Uterus (tissue), 4 donors: ENCODE data around the gene CENPB. TPM values are rescaled to one million over a fixed set of nuclear protein-coding genes. Genes with fewer than 3 reads are reported as not detected.

Experiments used
- DNase-seq, 2 donors: peaks; one replicate each; pipeline ENCODE4 v3.0.0-alpha.2; 2019 to 2020
- H3K27ac ChIP-seq, 2 donors: fragments of 200-600 bp; sonication (generic); 1 replicate in 1 of 2; 2 replicates in 1 of 2; pipeline ENCODE4 v1.5.1; 2016 to 2018
- H3K27me3 ChIP-seq, 2 donors: fragments of 200-600 bp; sonication (generic); one replicate each; pipeline ENCODE4 v1.5.1; 2018 to 2019; ENCODE audit warnings: control low read depth in 1 of 2
- H3K36me3 ChIP-seq, 2 donors: fragments of 200-600 bp; sonication (generic); one replicate each; pipeline ENCODE4 v1.5.1; 2019; ENCODE audit warnings: control low read depth in 1 of 2
- H3K4me1 ChIP-seq, 2 donors: fragments of 200-600 bp; sonication (generic); one replicate each; pipeline ENCODE4 v1.5.1; 2018 to 2019; ENCODE audit warnings: control low read depth in 1 of 2
- H3K4me3 ChIP-seq, 2 donors: fragments of 200-600 bp; sonication (generic); 1 replicate in 1 of 2; 2 replicates in 1 of 2; pipeline ENCODE4 v1.5.1; 2018 to 2019; ENCODE audit warnings: mild to moderate bottlenecking in 1 of 2
- H3K9me3 ChIP-seq, 2 donors: fragments of 200-600 bp; sonication (generic); one replicate each; pipeline ENCODE4 v1.5.1; 2019; ENCODE audit warnings: control low read depth in 1 of 2
- CTCF ChIP-seq, 4 experiments: fragments of 200-600 bp in 2 of 4; fragments of 450-650 bp in 2 of 4; sonication (generic) in 2 of 4; IDR thresholded peaks; one replicate each; pipeline ENCODE4 v1.5.1; 2016 to 2019; ENCODE audit warnings: antibody characterized with exemption in 4 of 4, mild to moderate bottlenecking in 2 of 4, moderate library complexity in 1 of 4
- POLR2A ChIP-seq, 2 donors: fragments of 450-650 bp; IDR thresholded peaks; one replicate each; pipeline ENCODE4 v1.6.1; 2016; ENCODE audit warnings: antibody characterized with exemption in 2 of 2, mild to moderate bottlenecking in 1 of 2, moderate library complexity in 1 of 2
- intact Hi-C: fragments of 100-400 bp; cut with DNase I; formaldehyde crosslinking; loops from one replicate; pipeline ENCODE4 v1.15.1; 2023; ENCODE audit warnings: low total_unique reads
- total RNA-seq, 4 donors: library from RNA; depleted of rRNA in 3 of 4; stranded (reverse); fragments of >200 nt in 3 of 4; gene quantifications; one replicate each; pipeline versions ENCODE4 v1.1.0 to v1.2.4, GENCODE V29; 2014 to 2023
- donor health status: DM: yes; HTN: yes; CAD: no.

CENPB gene
- total RNA-seq, 4 donors from 2014 or later: 18.2 to 127 (median 85.2) TPM

- no peak overlapping the region for H3K4me3 ChIP-seq
- no peak for TF ChIP-seq POLR2A (IDR thresholded peaks at IDR 0.05)
- TF ChIP-seq CTCF (IDR thresholded peaks at IDR 0.05): no peak
- H3K27ac ChIP-seq: no peak overlapping the region
- no peak for DNase-seq
- no peaks in the 10 kb centered on the region for H3K9me3 ChIP-seq
- intact Hi-C loops: no loop called here
- no peaks in the 10 kb centered on the region for H3K4me1 ChIP-seq
- no peaks in the 10 kb centered on the region for H3K36me3 ChIP-seq
- H3K27me3 ChIP-seq: no peaks in the 10 kb centered on the region
Measured at GRCh38 chr20:3743251-3743650, 43.3 kb downstream of the CENPB start.

DNA sequence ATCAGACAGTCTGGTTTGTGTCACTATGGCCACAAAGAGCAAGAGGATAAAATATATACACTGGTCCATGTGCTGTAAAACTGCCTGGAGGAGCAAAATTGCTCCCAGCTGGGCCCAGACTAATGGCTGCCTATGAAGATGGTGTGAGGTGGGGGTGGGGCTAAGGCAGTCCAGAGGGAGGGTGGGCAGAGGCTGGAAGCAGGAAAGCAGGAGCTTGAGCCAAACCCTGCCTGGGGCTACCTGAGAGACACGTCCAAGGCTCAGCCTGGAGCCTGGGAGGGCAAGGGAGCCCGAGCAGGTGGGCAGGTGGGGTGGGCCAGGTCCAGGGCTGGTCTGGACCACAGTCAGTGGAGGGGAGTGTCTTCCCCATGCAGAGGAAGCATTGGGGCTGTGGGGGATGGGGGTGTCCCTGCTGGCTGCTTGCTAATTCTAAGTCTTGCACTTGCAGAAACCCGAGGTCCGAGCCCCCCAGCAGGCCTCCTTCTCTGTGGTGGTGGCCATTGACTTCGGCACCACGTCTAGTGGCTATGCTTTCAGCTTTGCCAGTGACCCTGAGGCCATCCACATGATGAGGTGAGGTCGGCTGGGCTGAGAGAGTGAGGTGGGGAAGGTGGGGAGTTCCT is 44.6 kb downstream of the CENPB start:
- Histone ChIP-seq H3K4me3 (no peak overlapping the region), H3K27me3 (no peaks in the 10 kb centered on the region), H3K27ac (no peak overlapping the region), H3K9me3 (no peaks in the 10 kb centered on the region), H3K36me3 (no peaks in the 10 kb centered on the region), H3K4me1 (no peaks in the 10 kb centered on the region)
- intact Hi-C loops: no loop called here
- TF ChIP-seq CTCF (IDR thresholded peaks at IDR 0.05): no peak
- TF ChIP-seq POLR2A (IDR thresholded peaks at IDR 0.05): no peak
- DNase-seq: no peak

DNA sequence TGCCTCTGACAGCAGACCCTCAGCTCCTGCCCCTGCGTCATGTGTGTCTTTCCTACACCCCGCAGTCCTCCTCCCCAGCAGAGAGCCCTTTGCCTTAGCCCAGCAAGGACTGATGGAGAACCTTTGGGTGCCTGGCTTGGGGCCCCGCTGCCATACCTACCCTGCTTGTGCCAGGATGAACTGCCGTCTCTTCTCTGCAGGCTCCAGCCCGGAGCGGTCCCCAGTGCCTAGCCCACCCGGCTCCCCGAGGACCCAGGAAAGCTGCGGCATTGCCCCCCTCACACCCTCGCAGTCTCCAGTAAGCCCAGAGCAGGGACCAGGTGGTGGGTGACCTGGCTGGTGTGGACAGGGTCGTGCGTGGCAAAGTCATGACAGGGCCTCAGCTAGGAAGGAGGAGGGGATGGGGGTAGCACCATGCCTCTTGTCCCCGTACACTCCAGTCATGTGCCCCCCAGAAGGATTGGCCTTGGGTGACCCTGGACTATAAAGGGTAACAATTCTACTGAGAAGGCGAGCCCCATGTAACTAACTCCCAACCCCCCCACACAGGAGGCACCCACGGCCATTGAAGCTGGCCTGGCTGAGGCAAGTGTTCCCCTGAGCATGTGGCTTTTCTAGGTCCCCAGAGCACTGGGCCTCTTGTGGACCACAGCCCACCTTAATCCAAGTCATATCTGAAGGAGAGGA is 45.8 kb downstream of the CENPB start:
- no peak overlapping the region for H3K4me3 ChIP-seq
- DNase-seq: no peak
- no peaks in the 10 kb centered on the region for H3K27me3 ChIP-seq
- H3K27ac ChIP-seq: peak overlapping the region; percentile 63 to 71
- intact Hi-C loops: no loop called here
- no peaks in the 10 kb centered on the region for H3K4me1 ChIP-seq
- H3K9me3 ChIP-seq: no peaks in the 10 kb centered on the region
- no peaks in the 10 kb centered on the region for H3K36me3 ChIP-seq
- TF ChIP-seq POLR2A (IDR thresholded peaks at IDR 0.05): no peak
- no peak for TF ChIP-seq CTCF (IDR thresholded peaks at IDR 0.05)

- no peak for TF ChIP-seq CTCF (IDR thresholded peaks at IDR 0.05)
- no peak for TF ChIP-seq POLR2A (IDR thresholded peaks at IDR 0.05)
- Histone ChIP-seq H3K4me1 (no peaks in the 10 kb centered on the region), H3K36me3 (no peaks in the 10 kb centered on the region), H3K27ac (peak overlapping the region; percentile 63 to 71), H3K9me3 (no peaks in the 10 kb centered on the region), H3K27me3 (no peaks in the 10 kb centered on the region), H3K4me3 (no peak overlapping the region)
- no peak for DNase-seq
- intact Hi-C loops: no loop called here
Measured at GRCh38 chr20:3739926-3740451, 46.6 kb downstream of the CENPB start.
